Midbrain (tissue), 1 donor: ENCODE results near the gene PRR35.

Source experiments
- DNase-seq: peaks from one replicate; lab custom pipeline; 2025; lab: John Stamatoyannopoulos, UW

Gene PRR35

GRCh38 chr16:560204-560700, at the start of gene PRR35:
Gene PRR35 (plus strand): TSS chr16:560394. CDS start chr16:563295, 2,901 bp downstream.
- no peak for DNase-seq

DNA sequence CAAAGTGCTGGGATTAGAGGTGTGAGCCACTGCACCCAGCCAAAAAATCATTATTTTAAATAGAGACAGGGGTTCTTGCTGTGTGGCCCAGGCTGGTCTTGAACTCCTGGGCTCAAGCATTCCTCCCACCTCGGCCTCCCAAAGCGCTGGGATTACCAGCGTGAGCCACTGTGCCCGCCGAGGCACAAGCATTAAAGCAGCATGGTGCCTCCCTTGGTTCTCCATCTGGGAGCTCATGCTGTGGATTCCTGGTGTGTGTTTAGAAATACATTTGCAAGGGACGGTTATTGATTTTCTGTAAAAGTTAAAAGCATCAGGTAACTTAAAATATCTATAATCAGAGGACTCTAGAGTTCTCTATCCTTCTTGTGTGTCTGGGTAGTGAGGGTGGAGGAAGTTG, 47.4 kb upstream of the PRR35 start:
- DNase-seq: no peak

GRCh38 chr16:513950-514349, 46.2 kb upstream of the PRR35 start:
- no peak for DNase-seq

GRCh38 chr16:515175-515938, 44.8 kb upstream of the PRR35 start:
- DNase-seq: no peak

DNA sequence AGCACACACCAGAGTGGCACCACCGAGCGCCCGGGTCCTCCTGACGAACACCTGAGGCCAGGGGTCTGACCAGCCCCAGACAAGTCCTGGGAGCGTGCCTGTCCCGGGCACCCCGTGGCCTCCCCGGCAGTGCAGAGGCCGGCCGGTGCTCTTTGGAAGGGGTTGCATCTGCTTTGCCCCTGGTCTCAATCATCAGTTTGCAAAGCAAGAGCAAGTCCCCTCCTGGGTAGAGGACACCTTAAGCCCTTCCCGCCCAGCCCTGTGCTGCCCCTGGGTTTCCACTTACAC, 44.3 kb upstream of the PRR35 start:
- no peak for DNase-seq

GRCh38 chr16:516301-516700, 43.9 kb upstream of the PRR35 start:
- no peak for DNase-seq

DNA sequence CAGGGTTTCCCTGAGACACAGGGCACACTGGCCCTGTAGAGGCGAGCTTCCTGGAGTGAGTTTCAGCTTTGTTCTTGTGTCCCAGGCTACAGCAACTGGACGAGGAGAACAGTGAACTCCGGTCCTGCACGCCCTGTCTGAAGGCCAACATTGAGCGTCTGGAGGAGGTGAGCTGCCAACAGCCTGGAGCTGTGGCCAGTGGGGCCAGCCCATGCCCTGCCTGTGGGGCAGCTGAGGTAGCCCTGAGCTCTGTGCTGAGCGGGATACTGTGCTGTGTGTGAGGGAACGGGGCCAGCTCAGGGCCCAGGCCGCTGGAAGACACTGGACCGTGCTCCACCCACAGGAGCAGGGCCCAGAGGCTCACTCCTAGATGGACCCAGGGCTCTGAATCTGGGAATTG, 41.3 kb upstream of the PRR35 start:
- DNase-seq: peak; percentile 47

- no peak for DNase-seq
These were observed 40.8 kb upstream of the PRR35 start for GRCh38 chr16:519425-519824.

- no peak for DNase-seq
These were observed 40.1 kb upstream of the PRR35 start for GRCh38 chr16:519841-520687.

DNA sequence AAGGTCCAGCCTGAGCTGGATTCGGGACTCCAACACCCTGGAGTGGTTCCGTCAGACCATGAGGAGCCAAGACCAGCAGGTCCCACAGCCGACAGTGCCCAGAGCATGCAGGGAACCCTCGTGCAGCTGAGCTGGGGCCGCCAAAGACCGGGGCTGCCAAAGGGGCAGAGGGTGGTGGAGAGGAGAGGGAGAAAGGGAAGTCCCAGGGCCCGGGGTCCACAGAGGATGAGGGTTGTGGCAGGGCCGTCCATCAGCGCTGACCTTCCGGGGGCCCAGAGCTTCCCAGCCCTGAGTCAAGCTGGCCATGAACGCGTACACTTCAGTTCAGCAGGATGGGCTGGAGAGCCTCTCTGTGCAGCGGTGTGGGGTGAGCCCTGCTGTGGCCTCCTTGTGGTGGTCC, 39.3 kb upstream of the PRR35 start:
- no peak for DNase-seq

DNA sequence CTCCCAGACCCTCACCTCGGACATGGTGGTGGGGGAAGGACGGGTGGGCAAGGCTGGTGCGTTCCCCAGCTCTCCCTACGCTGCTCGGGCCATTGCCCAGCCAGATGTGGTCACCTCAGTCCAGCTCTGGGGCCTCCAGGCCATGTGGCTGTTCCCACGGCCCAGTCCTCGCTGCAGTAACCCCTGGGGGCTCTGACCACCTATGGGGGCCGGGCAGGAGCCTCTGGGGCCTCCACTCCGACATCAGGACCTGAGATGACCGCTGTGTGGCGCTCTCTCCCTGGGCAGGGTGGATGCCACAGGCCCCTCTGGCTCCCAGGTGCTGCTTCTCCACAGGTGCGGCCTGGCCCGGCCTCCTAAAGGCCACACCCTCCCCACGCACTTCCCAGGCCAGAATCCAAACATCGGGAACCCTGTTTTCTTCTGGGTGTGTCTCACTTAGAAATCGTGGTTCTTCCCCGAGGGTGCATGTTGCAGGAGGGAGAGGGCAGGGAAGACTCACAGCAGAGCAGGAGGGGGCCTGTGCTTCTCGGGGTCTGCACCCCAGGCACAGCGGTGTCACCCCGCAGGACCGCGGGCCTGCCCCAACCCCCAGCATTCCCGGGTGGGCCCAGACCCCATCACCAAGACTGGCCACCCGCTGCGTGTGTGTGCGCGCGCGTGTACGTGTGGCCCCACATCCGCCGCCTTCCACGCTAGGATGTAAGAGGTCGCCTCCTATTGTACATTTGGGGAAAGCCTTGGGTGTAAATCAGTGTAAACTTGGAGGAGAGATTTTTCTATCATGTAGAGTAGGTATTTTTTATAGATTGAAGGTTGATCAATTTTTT, 38.6 kb upstream of the PRR35 start:
- DNase-seq: no peak

- DNase-seq: no peak
These were observed 37.7 kb upstream of the PRR35 start for GRCh38 chr16:522320-523096.

- no peak for DNase-seq
These were observed 37.0 kb upstream of the PRR35 start for GRCh38 chr16:523097-523741.

DNA sequence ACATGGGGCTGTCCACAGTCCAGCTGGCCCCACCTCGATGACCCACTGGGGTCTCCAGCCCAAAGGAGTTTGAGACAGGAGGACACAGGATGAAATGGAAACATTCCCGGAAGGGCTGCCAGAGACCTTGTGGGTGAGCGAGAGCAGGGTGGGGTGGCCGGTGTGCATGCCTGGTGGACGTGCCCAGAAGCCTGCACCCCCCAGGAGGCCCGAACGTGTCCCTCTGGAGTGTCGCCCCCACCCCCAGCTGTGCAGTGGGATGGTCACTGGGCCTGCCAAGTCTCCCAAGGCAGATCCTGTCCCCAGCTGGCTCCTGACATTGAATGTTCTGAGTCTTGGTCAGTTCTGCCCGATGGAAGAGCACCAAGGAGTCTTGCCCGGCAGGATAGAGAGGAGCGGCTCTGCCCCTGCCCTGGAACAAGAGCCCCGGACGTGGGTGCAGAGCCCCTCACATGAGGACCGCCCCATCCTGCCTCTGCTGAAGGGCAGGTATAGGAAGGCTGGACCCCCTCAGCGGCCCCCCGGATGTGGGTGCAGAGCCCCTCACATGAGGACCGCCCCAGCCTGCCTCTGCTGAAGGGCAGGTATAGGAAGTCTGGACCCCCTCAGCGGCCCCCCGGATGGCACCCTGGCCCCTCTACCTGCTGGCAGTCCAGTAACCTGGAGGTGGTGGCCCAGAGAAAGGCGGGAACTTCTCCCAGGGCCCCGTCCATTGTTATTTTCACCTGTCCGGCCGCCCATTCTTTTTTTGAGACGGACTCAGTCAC, 35.7 kb upstream of the PRR35 start:
- no peak for DNase-seq

DNA sequence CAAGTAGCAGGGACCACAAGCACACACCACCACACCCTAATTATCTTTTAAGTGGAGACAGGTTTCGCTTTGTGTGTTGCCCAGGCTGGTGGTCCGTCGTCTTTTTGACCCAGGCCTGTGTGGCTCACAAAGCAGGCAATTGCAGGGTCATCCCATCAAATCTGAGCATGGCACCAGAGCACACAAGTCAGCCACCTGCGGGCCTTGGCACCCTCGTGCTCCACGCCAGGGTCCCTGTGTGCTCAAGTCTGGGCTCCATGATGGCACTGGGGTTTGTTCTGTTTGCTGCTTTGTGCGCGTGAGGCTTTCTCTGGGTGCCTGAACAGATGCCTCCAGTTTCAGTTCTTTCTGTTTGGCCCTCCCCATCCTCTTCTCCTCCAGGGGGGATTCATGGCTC, 35.1 kb upstream of the PRR35 start:
- no peak for DNase-seq

DNA sequence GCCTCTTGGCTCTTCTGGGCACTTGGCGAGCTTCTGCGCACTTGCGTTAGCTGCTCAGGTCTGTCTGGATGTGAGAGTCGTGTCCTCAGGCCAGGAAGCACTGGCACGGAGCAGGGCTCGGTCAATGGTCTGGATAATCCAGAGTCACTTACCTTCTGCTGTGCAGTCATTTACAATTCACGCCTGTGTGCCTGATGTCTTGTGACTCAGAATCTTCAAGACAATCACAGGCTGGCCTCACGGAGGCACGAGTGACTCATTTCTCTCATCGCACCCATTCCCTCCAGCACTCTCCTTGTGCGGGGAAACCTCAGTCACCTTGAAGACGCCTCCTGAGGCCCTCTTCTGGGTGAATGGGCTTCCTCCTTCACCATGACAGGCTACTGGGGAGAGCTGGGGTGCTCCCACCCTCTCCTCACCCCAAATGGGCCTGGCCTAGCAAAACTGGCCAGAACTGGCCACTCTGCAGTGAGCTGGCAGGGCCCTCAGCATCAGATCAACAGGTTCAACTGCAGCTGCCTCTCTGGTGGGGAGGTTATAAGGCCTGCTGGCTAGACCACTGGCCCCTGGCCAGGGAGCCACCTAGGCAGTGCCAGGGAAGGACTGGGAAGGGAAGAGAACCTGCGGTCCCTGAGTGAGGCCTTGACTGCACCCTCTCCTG, 34.5 kb upstream of the PRR35 start:
- DNase-seq: no peak

DNA sequence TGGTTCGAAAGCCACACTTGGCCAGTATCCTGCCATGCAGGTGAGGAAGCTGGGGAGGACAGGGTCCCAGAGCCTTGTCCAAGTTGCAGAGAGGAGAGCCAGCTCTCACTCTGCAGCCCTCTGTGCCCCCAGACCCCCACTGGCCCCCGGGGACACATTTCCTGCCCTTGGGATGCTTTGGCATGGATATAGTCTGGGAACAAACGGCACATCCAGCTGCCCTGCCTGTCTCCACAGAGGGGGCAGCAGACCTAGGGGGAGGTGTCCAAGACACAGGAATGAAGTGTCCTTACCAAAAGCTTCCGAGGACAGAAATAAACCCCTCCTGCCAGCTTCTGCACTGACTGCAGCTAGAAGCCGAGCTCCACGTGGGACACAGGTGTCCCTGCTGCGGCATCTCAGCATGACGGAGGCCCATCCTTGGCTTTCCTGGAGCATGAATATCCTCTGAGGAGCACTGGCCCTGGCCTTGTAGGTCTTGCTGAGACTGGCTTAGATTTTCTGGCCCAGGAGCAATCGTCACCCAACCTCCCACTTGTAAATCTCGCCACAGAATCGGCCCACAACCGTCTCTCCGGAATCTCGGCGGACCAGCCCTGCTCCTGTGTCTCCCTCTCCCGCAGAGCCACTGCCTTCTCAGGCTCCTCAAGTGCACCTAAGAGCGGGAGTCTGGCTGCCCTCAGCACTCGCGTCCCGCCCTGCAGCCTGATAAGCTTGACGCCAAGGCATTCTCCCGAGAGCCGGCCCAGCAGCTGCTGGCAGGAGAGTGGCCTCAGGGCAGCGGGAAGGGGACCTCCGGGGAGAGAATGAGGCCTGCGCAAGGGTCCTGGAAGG, 33.8 kb upstream of the PRR35 start:
- DNase-seq: no peak

DNA sequence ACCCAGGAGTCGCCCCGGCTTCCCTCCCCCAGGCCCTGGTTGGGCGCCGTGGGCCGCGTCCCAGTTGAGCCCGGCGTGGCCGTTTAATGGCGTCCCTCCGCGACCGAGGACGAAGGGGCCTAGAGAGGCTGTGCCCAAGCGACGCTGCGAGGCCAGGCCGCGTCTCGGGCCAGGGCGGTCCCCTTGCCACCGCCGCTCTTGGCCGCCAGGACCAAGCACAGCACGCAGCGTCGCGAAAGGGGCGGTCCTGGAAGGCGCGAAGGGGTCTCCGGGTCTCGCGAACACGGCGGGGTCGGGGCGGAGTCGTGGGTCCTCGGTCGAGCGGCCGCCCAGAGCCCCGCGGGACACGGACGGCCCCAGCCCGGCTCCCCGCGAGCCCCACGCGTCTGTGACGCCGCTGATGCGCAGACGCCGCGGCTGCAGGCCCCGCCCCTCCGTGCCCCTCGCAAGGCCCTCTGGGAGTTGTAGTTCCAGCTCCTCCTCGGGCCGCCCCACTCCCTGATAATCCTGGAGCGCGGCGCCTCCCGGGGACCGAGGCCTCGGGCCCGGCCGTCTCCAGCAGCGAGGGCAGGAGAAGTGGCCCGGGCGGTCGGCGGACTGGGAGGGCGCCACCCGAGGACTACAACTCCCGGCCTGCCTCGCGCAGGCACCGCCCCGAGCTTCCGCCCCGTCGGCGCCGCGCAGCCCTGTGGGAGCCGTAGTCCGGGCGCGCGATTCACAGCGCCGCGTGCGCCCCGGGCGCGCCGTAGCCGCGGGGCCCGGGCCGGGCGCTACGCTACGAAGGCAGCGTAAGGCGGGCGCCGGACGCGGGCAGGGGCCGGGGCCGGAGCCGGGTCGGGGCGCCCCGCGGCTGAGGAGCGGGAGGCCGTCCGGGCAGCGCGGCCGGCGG, 32.9 kb upstream of the PRR35 start, which contains the start of gene CAPN15:
TSS of gene CAPN15 (plus strand) at position 698 of the 889 bp plus-strand sequence. CDS start 19,127 bp downstream, outside the sequence.
- peak; percentile 89 for DNase-seq
